ENCODE measurements around the gene LONP2. TPM values are rescaled to one million over a fixed set of nuclear protein-coding genes. Genes with fewer than 3 reads are reported as not detected.

Gene LONP2
- total and polyA plus RNA-seq, 2 of the 13 experiments (the other 11 are each of a cell fraction or from before 2014, with no cell fraction given) = 39.2 to 63.3 TPM

DNA sequence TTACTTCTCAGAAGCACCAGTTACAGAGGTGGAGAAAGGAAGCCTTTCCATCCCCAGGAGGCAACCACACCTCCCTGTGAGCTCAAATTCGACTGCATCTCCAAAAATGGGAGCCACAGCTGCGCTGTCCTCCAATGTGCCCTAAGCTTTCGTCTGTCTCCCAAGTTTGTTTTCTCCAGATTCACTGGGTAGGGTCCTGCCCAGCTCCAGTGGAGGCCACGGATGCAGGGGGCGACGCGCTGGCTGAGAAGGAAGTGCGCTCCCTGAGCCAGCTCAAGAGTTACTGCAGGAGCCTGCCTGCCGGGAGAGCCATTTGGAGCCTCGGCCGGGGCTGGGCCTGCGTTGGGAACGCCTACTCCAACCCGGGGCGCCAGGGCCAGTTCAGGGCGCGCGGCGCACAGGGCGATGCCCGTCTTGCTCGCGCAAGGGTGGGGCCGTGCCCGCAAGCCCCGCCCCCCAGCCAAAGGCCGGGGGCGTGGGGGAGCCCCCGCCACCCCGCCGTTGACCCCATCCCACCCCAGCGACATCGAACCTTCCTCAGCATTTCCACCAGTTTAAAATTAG is 121.6 kb downstream of the LONP2 start (continued):
- no peak for TF ChIP-seq STAT5B (CRISPR knock-in tag; IDR thresholded peaks at IDR 0.05)
- peak; percentile 88; the same call in 1 of the 2 replicates for TF ChIP-seq ZNF230 (CRISPR knock-in tag; IDR thresholded peaks at IDR 0.05)
- no peak for TF ChIP-seq ZBTB8A (CRISPR knock-in tag; IDR thresholded peaks at IDR 0.05; ENCODE audit: borderline replicate concordance, low read depth)
- TF ChIP-seq MYNN (CRISPR knock-in tag; IDR thresholded peaks at IDR 0.05; ENCODE audit: low read depth) = no peak
- TF ChIP-seq BRCA1 (CRISPR knock-in tag; IDR thresholded peaks at IDR 0.05) = peak; percentile 77; the same call in 1 of the 2 replicates
- TF ChIP-seq, protein P1, sequence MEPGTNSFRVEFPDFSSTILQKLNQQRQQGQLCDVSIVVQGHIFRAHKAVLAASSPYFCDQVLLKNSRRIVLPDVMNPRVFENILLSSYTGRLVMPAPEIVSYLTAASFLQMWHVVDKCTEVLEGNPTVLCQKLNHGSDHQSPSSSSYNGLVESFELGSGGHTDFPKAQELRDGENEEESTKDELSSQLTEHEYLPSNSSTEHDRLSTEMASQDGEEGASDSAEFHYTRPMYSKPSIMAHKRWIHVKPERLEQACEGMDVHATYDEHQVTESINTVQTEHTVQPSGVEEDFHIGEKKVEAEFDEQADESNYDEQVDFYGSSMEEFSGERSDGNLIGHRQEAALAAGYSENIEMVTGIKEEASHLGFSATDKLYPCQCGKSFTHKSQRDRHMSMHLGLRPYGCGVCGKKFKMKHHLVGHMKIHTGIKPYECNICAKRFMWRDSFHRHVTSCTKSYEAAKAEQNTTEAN (CRISPR knock-in tag; conservative IDR thresholded peaks at IDR 0.05) = peak; percentile 79
- TF ChIP-seq ZNF878 (CRISPR knock-in tag; IDR thresholded peaks at IDR 0.05) = peak; percentile 79; the same call in 1 of the 2 replicates
- no peak for TF ChIP-seq MTF2 (CRISPR knock-in tag; IDR thresholded peaks at IDR 0.05; ENCODE audit: borderline replicate concordance)
- no peak for TF ChIP-seq NCOA1 (CRISPR knock-in tag; IDR thresholded peaks at IDR 0.05)
- no peak for TF ChIP-seq WIZ (CRISPR knock-in tag; IDR thresholded peaks at IDR 0.05)
- no peak for TF ChIP-seq KAT2B (IDR thresholded peaks at IDR 0.05; ENCODE audit: borderline replicate concordance, low read depth, low read length)
- TF ChIP-seq TOPORS (CRISPR knock-in tag; IDR thresholded peaks at IDR 0.05) = no peak; the same call in 1 of the 2 replicates
- TF ChIP-seq PCBP1 (IDR thresholded peaks at IDR 0.05; ENCODE audit: borderline replicate concordance, low read depth, low read length) = no peak
- TF ChIP-seq ZNF20 (CRISPR knock-in tag; IDR thresholded peaks at IDR 0.05) = no peak; the same call in 1 of the 2 replicates
- TF ChIP-seq ATF7-NPFF (CRISPR knock-in tag; IDR thresholded peaks at IDR 0.05; ENCODE audit: low read depth) = no peak
- TF ChIP-seq EHMT2 (IDR thresholded peaks at IDR 0.05; ENCODE audit: borderline replicate concordance, low read depth, low read length) = no peak
- TF ChIP-seq, protein P2, sequence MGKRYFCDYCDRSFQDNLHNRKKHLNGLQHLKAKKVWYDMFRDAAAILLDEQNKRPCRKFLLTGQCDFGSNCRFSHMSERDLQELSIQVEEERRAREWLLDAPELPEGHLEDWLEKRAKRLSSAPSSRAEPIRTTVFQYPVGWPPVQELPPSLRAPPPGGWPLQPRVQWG (CRISPR knock-in tag; IDR thresholded peaks at IDR 0.05; ENCODE audit: borderline replicate concordance, low read depth) = no peak
- TF ChIP-seq REPIN1 (CRISPR knock-in tag; IDR thresholded peaks at IDR 0.05; ENCODE audit: borderline replicate concordance, low read depth) = peak; percentile 80
- TF ChIP-seq, protein P3, sequence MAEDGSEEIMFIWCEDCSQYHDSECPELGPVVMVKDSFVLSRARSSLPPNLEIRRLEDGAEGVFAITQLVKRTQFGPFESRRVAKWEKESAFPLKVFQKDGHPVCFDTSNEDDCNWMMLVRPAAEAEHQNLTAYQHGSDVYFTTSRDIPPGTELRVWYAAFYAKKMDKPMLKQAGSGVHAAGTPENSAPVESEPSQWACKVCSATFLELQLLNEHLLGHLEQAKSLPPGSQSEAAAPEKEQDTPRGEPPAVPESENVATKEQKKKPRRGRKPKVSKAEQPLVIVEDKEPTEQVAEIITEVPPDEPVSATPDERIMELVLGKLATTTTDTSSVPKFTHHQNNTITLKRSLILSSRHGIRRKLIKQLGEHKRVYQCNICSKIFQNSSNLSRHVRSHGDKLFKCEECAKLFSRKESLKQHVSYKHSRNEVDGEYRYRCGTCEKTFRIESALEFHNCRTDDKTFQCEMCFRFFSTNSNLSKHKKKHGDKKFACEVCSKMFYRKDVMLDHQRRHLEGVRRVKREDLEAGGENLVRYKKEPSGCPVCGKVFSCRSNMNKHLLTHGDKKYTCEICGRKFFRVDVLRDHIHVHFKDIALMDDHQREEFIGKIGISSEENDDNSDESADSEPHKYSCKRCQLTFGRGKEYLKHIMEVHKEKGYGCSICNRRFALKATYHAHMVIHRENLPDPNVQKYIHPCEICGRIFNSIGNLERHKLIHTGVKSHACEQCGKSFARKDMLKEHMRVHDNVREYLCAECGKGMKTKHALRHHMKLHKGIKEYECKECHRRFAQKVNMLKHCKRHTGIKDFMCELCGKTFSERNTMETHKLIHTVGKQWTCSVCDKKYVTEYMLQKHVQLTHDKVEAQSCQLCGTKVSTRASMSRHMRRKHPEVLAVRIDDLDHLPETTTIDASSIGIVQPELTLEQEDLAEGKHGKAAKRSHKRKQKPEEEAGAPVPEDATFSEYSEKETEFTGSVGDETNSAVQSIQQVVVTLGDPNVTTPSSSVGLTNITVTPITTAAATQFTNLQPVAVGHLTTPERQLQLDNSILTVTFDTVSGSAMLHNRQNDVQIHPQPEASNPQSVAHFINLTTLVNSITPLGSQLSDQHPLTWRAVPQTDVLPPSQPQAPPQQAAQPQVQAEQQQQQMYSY (CRISPR knock-in tag; IDR thresholded peaks at IDR 0.05) = no peak
- no peak for TF ChIP-seq ZNF550 (CRISPR knock-in tag; IDR thresholded peaks at IDR 0.05; ENCODE audit: borderline replicate concordance)
- TF ChIP-seq, protein P4, sequence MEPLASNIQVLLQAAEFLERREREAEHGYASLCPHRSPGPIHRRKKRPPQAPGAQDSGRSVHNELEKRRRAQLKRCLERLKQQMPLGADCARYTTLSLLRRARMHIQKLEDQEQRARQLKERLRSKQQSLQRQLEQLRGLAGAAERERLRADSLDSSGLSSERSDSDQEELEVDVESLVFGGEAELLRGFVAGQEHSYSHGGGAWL (CRISPR knock-in tag; IDR thresholded peaks at IDR 0.05) = peak; percentile 60; the same call in 1 of the 2 replicates
- peak; percentile 63; the same call in 1 of the 2 replicates for TF ChIP-seq ZNF607 (CRISPR knock-in tag; IDR thresholded peaks at IDR 0.05; ENCODE audit: borderline replicate concordance)
- TF ChIP-seq, protein P5, sequence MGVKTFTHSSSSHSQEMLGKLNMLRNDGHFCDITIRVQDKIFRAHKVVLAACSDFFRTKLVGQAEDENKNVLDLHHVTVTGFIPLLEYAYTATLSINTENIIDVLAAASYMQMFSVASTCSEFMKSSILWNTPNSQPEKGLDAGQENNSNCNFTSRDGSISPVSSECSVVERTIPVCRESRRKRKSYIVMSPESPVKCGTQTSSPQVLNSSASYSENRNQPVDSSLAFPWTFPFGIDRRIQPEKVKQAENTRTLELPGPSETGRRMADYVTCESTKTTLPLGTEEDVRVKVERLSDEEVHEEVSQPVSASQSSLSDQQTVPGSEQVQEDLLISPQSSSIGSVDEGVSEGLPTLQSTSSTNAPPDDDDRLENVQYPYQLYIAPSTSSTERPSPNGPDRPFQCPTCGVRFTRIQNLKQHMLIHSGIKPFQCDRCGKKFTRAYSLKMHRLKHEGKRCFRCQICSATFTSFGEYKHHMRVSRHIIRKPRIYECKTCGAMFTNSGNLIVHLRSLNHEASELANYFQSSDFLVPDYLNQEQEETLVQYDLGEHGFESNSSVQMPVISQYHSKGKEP (CRISPR knock-in tag; IDR thresholded peaks at IDR 0.05) = no peak
